Activated T-helper 1 cell treated with Interleukin-2 at 50 U/mL for 16 hours (primary cell): ENCODE results near the gene PPP4R3A.
"Not testable (repeated sequence)": the region's sequence is repeated elsewhere in the genome, so short reads cannot be mapped to it uniquely, and the experiment has no call there.

Source experiments
- DNase-seq: peaks from one replicate; pipeline ENCODE4 v3.0.0-alpha.2; 2020; ENCODE audit warnings: low read depth

Gene PPP4R3A

GRCh38 chr14:91503000-91503504 lies 7.1 kb downstream of the PPP4R3A start:
- DNase-seq, result no peak

- DNase-seq, result no peak
Measured at GRCh38 chr14:91501951-91502930, 7.9 kb downstream of the PPP4R3A start.

GRCh38 chr14:91501348-91501747 lies 8.8 kb downstream of the PPP4R3A start:
- DNase-seq, result no peak

- DNase-seq, result no peak
Measured at GRCh38 chr14:91496790-91497189, 13.3 kb downstream of the PPP4R3A start.

- DNase-seq, result not testable (repeated sequence)
Measured at GRCh38 chr14:91494392-91495065, 15.6 kb downstream of the PPP4R3A start.

GRCh38 chr14:91493169-91493568 lies 16.9 kb downstream of the PPP4R3A start:
- DNase-seq, result no peak

GRCh38 chr14:91484744-91485143 lies 25.4 kb downstream of the PPP4R3A start:
- no peak for DNase-seq

- no peak for DNase-seq
Measured at GRCh38 chr14:91484186-91484585, 25.9 kb downstream of the PPP4R3A start.

GRCh38 chr14:91482263-91483013 lies 27.7 kb downstream of the PPP4R3A start:
- no peak for DNase-seq

GRCh38 chr14:91477388-91477787 lies 32.7 kb downstream of the PPP4R3A start:
- no peak for DNase-seq

- no peak for DNase-seq
Measured at GRCh38 chr14:91473046-91473445, 37.1 kb downstream of the PPP4R3A start.

GRCh38 chr14:91470216-91470615 lies 39.9 kb downstream of the PPP4R3A start:
- no peak for DNase-seq

- DNase-seq, result no peak
Measured at GRCh38 chr14:91466192-91466591, 43.9 kb downstream of the PPP4R3A start.

GRCh38 chr14:91464615-91465205 lies 45.4 kb downstream of the PPP4R3A start:
- no peak for DNase-seq

- no peak for DNase-seq
Measured at GRCh38 chr14:91458612-91459011, 51.5 kb downstream of the PPP4R3A start.

GRCh38 chr14:91456283-91456682 lies 53.8 kb downstream of the PPP4R3A start:
- no peak for DNase-seq

GRCh38 chr14:91454580-91454979 lies 55.5 kb downstream of the PPP4R3A start:
- DNase-seq, result no peak

- no peak for DNase-seq
Measured at GRCh38 chr14:91454155-91454554, 56.0 kb downstream of the PPP4R3A start.

GRCh38 chr14:91453744-91454143 lies 56.4 kb downstream of the PPP4R3A start:
- DNase-seq, result no peak

- no peak for DNase-seq
Measured at GRCh38 chr14:91444335-91445020, 65.6 kb downstream of the PPP4R3A start.

- DNase-seq, result no peak
Measured at GRCh38 chr14:91439345-91439744, 70.8 kb downstream of the PPP4R3A start.
